ENCODE results near the gene MT1G.

DNA sequence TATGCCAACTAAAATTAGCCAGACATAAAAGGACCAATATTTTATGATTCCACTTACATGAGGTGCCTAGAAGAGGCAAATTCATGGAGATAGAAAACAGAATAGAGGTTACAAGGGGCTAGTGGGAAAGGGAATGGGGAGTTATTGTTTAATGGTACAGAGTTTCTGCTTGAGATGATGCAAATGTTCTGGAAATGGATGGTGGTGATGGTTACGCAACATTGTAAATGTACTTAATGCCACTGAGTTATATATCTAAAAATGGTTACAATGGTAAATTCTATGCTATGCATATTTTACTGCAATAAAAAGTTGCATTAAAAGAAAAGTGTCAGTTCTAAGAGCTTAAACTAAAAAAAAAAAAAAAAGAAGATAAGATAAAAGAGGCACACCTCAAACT lies 32.3 kb upstream of the MT1G start:
- TF ChIP-seq, protein P1, sequence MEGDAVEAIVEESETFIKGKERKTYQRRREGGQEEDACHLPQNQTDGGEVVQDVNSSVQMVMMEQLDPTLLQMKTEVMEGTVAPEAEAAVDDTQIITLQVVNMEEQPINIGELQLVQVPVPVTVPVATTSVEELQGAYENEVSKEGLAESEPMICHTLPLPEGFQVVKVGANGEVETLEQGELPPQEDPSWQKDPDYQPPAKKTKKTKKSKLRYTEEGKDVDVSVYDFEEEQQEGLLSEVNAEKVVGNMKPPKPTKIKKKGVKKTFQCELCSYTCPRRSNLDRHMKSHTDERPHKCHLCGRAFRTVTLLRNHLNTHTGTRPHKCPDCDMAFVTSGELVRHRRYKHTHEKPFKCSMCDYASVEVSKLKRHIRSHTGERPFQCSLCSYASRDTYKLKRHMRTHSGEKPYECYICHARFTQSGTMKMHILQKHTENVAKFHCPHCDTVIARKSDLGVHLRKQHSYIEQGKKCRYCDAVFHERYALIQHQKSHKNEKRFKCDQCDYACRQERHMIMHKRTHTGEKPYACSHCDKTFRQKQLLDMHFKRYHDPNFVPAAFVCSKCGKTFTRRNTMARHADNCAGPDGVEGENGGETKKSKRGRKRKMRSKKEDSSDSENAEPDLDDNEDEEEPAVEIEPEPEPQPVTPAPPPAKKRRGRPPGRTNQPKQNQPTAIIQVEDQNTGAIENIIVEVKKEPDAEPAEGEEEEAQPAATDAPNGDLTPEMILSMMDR (IDR thresholded peaks at IDR 0.05; ENCODE audit: poor library complexity, severe bottlenecking), result no peak
- TF ChIP-seq REST (IDR thresholded peaks at IDR 0.05; ENCODE audit: borderline replicate concordance) (no peak), EZH2 (IDR thresholded peaks at IDR 0.05; ENCODE audit: borderline replicate concordance, insufficient read depth, low read length, poor library complexity, severe bottlenecking) (no peak), MXI1 (conservative IDR thresholded peaks at IDR 0.05; ENCODE audit: poor library complexity, severe bottlenecking) (no peak)
